ENCODE measurements around the gene SWSAP1.

The SWSAP1 gene

GRCh38 chr19:11337080-11337479 lies 37.4 kb upstream of the SWSAP1 start:
- TF ChIP-seq CTCF (IDR thresholded peaks at IDR 0.05) = no peak

GRCh38 chr19:11338121-11338520 lies 36.3 kb upstream of the SWSAP1 start:
- no peak for TF ChIP-seq CTCF (IDR thresholded peaks at IDR 0.05)

- no peak for TF ChIP-seq CTCF (IDR thresholded peaks at IDR 0.05)
These were observed 35.8 kb upstream of the SWSAP1 start for GRCh38 chr19:11338569-11339253.

GRCh38 chr19:11339254-11340098 lies 35.0 kb upstream of the SWSAP1 start, which contains the start of gene RAB3D:
Gene RAB3D (minus strand): TSS chr19:11339657. CDS start chr19:11337399, 2,258 bp downstream.
- no peak for TF ChIP-seq CTCF (IDR thresholded peaks at IDR 0.05)

DNA sequence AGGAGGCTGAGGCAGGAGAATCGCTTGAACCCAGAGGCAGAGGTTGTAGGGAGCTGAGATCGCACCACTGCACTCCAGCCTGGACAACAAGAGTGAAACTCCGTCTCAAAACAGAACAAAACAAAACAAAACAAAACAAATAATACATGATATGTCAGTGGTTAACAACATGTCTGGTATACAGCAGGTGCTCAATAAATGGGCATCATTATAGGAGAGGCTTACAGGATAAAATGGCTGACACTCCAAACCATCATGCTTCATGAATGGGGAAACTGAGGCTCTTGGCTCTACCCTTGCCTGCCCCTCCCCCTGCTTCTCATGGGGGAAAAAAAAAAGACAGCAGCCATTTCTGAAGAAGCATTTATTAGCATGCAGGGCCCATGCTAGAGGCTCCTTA lies 32.0 kb upstream of the SWSAP1 start:
- TF ChIP-seq CTCF (IDR thresholded peaks at IDR 0.05) = no peak

- TF ChIP-seq CTCF (IDR thresholded peaks at IDR 0.05) = no peak
These were observed 29.2 kb upstream of the SWSAP1 start for GRCh38 chr19:11345122-11345803.

DNA sequence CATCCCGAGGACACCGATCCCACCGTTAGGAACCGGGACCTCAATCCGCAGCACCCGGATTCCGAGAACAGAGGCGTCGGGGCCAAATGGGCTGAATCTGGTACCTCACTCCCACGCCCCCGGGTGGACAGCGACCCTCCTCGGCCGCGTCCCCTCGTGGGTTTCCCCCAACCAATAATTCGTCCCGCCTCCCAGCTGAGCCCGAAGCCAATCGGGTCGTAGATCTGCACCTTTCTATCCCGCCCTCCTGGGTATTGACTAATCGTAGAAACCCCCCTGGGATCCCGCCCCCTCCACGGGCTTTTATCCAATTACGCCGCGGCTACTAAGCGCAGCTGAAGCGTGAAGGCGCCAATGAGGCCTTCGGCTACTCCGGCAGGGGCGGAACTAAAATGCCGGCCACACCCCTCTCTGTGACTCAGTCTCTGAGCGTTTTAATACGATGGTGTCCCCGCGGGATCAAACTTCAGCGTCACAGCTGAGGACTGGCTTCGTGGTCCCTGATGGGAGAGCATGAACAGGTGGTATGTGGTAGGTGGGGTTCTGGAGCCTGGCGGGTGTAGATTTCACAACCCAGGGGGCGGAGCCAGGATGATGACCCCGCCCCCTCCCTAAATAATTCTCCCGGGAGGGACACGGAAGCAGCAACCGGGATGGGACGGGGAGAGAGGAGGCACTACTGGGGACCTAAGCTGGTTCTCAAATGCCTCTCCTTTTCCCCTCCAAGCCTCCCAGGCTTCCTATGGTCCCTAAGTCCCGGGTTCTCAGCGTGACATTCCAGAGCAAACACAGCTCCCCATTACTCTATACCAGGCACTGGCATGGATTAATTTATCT lies 28.1 kb upstream of the SWSAP1 start, which contains the start of the genes CCDC159 and TMEM205:
TSS of gene CCDC159 (plus strand) at position 416 of the 837 bp plus-strand sequence. CDS start at position 504, 88 bp downstream.
TSS of gene TMEM205 (minus strand) at position 165 of the 837 bp plus-strand sequence. CDS start 649 bp downstream, outside the sequence.
- TF ChIP-seq CTCF (IDR thresholded peaks at IDR 0.05) = no peak
